Measurements from ENCODE around the gene CLPTM1.

DNA sequence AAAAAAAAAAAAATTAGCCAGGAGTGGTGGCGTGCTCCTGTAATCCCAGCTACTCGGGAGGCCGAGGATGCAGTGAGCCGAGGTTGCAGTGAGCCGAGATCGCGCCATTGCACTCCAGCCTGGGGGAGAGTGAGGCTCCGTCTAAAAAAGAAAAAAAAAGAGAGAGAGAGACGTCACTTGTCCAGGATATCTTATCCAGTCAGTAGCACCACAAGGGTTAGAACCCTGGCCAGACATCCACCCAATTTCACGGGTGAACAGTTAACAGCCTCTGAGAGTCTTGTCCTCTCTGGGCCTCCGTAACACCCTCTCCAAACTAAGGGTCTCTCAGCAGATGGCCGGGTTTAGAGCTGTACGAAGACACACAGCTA, 917 bp upstream of the CLPTM1 start:
- TF ChIP-seq, protein P1, sequence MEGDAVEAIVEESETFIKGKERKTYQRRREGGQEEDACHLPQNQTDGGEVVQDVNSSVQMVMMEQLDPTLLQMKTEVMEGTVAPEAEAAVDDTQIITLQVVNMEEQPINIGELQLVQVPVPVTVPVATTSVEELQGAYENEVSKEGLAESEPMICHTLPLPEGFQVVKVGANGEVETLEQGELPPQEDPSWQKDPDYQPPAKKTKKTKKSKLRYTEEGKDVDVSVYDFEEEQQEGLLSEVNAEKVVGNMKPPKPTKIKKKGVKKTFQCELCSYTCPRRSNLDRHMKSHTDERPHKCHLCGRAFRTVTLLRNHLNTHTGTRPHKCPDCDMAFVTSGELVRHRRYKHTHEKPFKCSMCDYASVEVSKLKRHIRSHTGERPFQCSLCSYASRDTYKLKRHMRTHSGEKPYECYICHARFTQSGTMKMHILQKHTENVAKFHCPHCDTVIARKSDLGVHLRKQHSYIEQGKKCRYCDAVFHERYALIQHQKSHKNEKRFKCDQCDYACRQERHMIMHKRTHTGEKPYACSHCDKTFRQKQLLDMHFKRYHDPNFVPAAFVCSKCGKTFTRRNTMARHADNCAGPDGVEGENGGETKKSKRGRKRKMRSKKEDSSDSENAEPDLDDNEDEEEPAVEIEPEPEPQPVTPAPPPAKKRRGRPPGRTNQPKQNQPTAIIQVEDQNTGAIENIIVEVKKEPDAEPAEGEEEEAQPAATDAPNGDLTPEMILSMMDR (IDR thresholded peaks at IDR 0.05), result no peak
- no peak for TF ChIP-seq POLR2A (IDR thresholded peaks at IDR 0.05)
